Activated CD8-positive, alpha-beta memory T cell treated with anti-CD3 and anti-CD28 coated beads, Interleukin-2, amount 10 ng/mL, durations not matched to agents 7 days and 5 days (primary cell): ENCODE results near the gene TSNAXIP1. TPM values are rescaled to one million over a fixed set of nuclear protein-coding genes. Genes with fewer than 3 reads are reported as not detected.

Experiments used
- ATAC-seq: fragments of 150-1000 bp; cut with Tn5 transposase; one replicate; pipeline ENCODE4 v1.10.0; 2021; ENCODE audit warnings: moderate library complexity
- CTCF ChIA-PET: fragments of 350-600 bp; sonication (Branson Sonifier 250); formaldehyde crosslinking; loops from one replicate; lab custom pipeline; 2021; ENCODE audit warnings: antibody characterized with exemption; lab: Charles Lee
- DNase-seq: peaks from one replicate; pipeline ENCODE4 v3.0.0-alpha.2; 2020
- H3K27ac Mint-ChIP-seq: one replicate; pipeline ENCODE4 v1.8.0; 2021; ENCODE audit warnings: mild to moderate bottlenecking, mixed read lengths
- H3K27me3 Mint-ChIP-seq: one replicate; pipeline ENCODE4 v1.8.0; 2021; ENCODE audit warnings: mixed read lengths
- H3K36me3 Mint-ChIP-seq: one replicate; pipeline ENCODE4 v1.8.0; 2021; ENCODE audit warnings: mild to moderate bottlenecking, mixed read lengths
- H3K4me1 Mint-ChIP-seq: one replicate; pipeline ENCODE4 v1.8.0; 2021; ENCODE audit warnings: mixed read lengths
- H3K4me3 Mint-ChIP-seq: one replicate; pipeline ENCODE4 v1.8.0; 2021; ENCODE audit warnings: mild to moderate bottlenecking, moderate library complexity, mixed read lengths
- H3K9me3 Mint-ChIP-seq: one replicate; pipeline ENCODE4 v1.8.0; 2022; ENCODE audit warnings: low read depth, mixed read lengths
- total RNA-seq, 2 experiments: library from RNA; stranded (reverse); gene quantifications; one replicate each; pipeline ENCODE4 v1.2.3, GENCODE V29; 2021

The TSNAXIP1 gene
- total RNA-seq, 2 experiments from 2014 or later = 0.12 to 0.45 TPM

GRCh38 chr16:67773569-67774456, 32.9 kb upstream of the TSNAXIP1 start:
- no peaks in the 10 kb centered on the region for H3K27me3 Mint-ChIP-seq
- peaks cover 21% of the 10 kb centered on the region for H3K36me3 Mint-ChIP-seq
- H3K9me3 Mint-ChIP-seq = no peaks in the 10 kb centered on the region
- CTCF ChIA-PET = interaction anchor here (1.1 to 2.4 kb wide), 3 partner anchors 30 to 43 kb away, joined by 3 to 7 read pairs (median 5); no protein-coding TSS in a partner anchor
- H3K27ac Mint-ChIP-seq = no peak overlapping the region
- peaks cover 3% of the 10 kb centered on the region for H3K4me1 Mint-ChIP-seq
- no peak for ATAC-seq
- DNase-seq = no peak
- no peak overlapping the region for H3K4me3 Mint-ChIP-seq

GRCh38 chr16:67774457-67774853, 32.2 kb upstream of the TSNAXIP1 start:
- Mint-ChIP-seq H3K36me3 (peaks cover 21% of the 10 kb centered on the region), H3K27me3 (no peaks in the 10 kb centered on the region), H3K4me1 (peaks cover 6% of the 10 kb centered on the region), H3K27ac (no peak overlapping the region), H3K9me3 (no peaks in the 10 kb centered on the region), H3K4me3 (no peak overlapping the region)
- DNase-seq = no peak
- ATAC-seq = no peak
- CTCF ChIA-PET = interaction anchor here (1.1 to 2.3 kb wide), 2 partner anchors 29 to 42 kb away, joined by 3 to 5 read pairs; no protein-coding TSS in a partner anchor

- ATAC-seq = no peak
- Mint-ChIP-seq H3K36me3 (peaks cover 21% of the 10 kb centered on the region), H3K27me3 (no peaks in the 10 kb centered on the region), H3K9me3 (no peaks in the 10 kb centered on the region), H3K4me1 (peaks cover 12% of the 10 kb centered on the region), H3K4me3 (no peak overlapping the region), H3K27ac (no peak overlapping the region)
- CTCF ChIA-PET = interaction anchor here (0.6 to 2.3 kb wide), 2 partner anchors 41 to 153 kb away, joined by 3 to 5 read pairs; no protein-coding TSS in a partner anchor
- no peak for DNase-seq
Observed at GRCh38 chr16:67775273-67775672, 31.4 kb upstream of the TSNAXIP1 start.

GRCh38 chr16:67779256-67780014, 27.3 kb upstream of the TSNAXIP1 start:
- ATAC-seq (no peak), DNase-seq (no peak)
- Mint-ChIP-seq H3K9me3 (no peaks in the 10 kb centered on the region), H3K4me3 (no peak overlapping the region), H3K36me3 (peaks cover 16% of the 10 kb centered on the region), H3K4me1 (peaks cover 26% of the 10 kb centered on the region), H3K27me3 (no peaks in the 10 kb centered on the region), H3K27ac (no peak overlapping the region)
- CTCF ChIA-PET = interaction anchor here (0.6 to 3.4 kb wide), 2 partner anchors 34 to 37 kb away, joined by 3 to 21 read pairs; no protein-coding TSS in a partner anchor

- Mint-ChIP-seq H3K27me3 (no peaks in the 10 kb centered on the region), H3K27ac (peak overlapping the region; percentile 72), H3K4me3 (no peak overlapping the region), H3K4me1 (peaks cover 24% of the 10 kb centered on the region), H3K9me3 (no peaks in the 10 kb centered on the region), H3K36me3 (peaks cover 10% of the 10 kb centered on the region)
- no peak for DNase-seq
- peak; percentile 28 for ATAC-seq
- CTCF ChIA-PET = interaction anchor here (0.7 to 3.4 kb wide), 7 partner anchors 13 to 113 kb away, joined by 3 to 21 read pairs (median 3); partner anchors contain the start of gene GFOD2
Observed at GRCh38 chr16:67780847-67781564, 25.7 kb upstream of the TSNAXIP1 start.

GRCh38 chr16:67781565-67781921, 25.1 kb upstream of the TSNAXIP1 start:
- CTCF ChIA-PET = interaction anchor here (0.7 to 3.4 kb wide), 6 partner anchors 12 to 114 kb away, joined by 3 to 21 read pairs (median 4); partner anchors contain the start of gene GFOD2
- DNase-seq (peak; percentile 47), ATAC-seq (peak; percentile 76)
- no peaks in the 10 kb centered on the region for H3K9me3 Mint-ChIP-seq
- peaks cover 10% of the 10 kb centered on the region for H3K36me3 Mint-ChIP-seq
- no peak overlapping the region for H3K4me3 Mint-ChIP-seq
- H3K4me1 Mint-ChIP-seq = peaks cover 24% of the 10 kb centered on the region
- H3K27me3 Mint-ChIP-seq = no peaks in the 10 kb centered on the region
- peak overlapping the region; percentile 72 for H3K27ac Mint-ChIP-seq

- H3K27ac Mint-ChIP-seq = no peak overlapping the region
- H3K4me3 Mint-ChIP-seq = no peak overlapping the region
- peaks cover 11% of the 10 kb centered on the region for H3K36me3 Mint-ChIP-seq
- H3K9me3 Mint-ChIP-seq = no peaks in the 10 kb centered on the region
- H3K4me1 Mint-ChIP-seq = peaks cover 24% of the 10 kb centered on the region
- no peaks in the 10 kb centered on the region for H3K27me3 Mint-ChIP-seq
- CTCF ChIA-PET = no interaction called here
- ATAC-seq (no peak), DNase-seq (no peak)
Observed at GRCh38 chr16:67782567-67783352, 23.9 kb upstream of the TSNAXIP1 start.

GRCh38 chr16:67783353-67783725, 23.4 kb upstream of the TSNAXIP1 start:
- DNase-seq (no peak), ATAC-seq (no peak)
- H3K27me3 Mint-ChIP-seq = no peaks in the 10 kb centered on the region
- H3K36me3 Mint-ChIP-seq = peaks cover 10% of the 10 kb centered on the region
- H3K9me3 Mint-ChIP-seq = no peaks in the 10 kb centered on the region
- CTCF ChIA-PET = no interaction called here
- H3K27ac Mint-ChIP-seq = no peak overlapping the region
- H3K4me1 Mint-ChIP-seq = peaks cover 23% of the 10 kb centered on the region
- no peak overlapping the region for H3K4me3 Mint-ChIP-seq

GRCh38 chr16:67786491-67786890, 20.2 kb upstream of the TSNAXIP1 start:
- H3K9me3 Mint-ChIP-seq = no peaks in the 10 kb centered on the region
- H3K27me3 Mint-ChIP-seq = no peaks in the 10 kb centered on the region
- no peak overlapping the region for H3K4me3 Mint-ChIP-seq
- H3K27ac Mint-ChIP-seq = no peak overlapping the region
- H3K36me3 Mint-ChIP-seq = peaks cover 9% of the 10 kb centered on the region
- peaks cover 4% of the 10 kb centered on the region for H3K4me1 Mint-ChIP-seq
- ATAC-seq = no peak
- DNase-seq = no peak
- CTCF ChIA-PET = interaction anchor here (0.7 to 1.0 kb wide), 2 partner anchors 10 to 69 kb away, joined by 3 read pairs; no protein-coding TSS in a partner anchor

- Mint-ChIP-seq H3K27me3 (no peaks in the 10 kb centered on the region), H3K4me3 (no peak overlapping the region), H3K4me1 (no peaks in the 10 kb centered on the region), H3K36me3 (peaks cover 5% of the 10 kb centered on the region), H3K27ac (no peak overlapping the region), H3K9me3 (no peaks in the 10 kb centered on the region)
- ATAC-seq (no peak), DNase-seq (no peak)
- CTCF ChIA-PET = interaction anchor here (1.2 kb wide), 1 partner anchor 24 kb away, joined by 4 read pairs; no protein-coding TSS in a partner anchor
Observed at GRCh38 chr16:67790071-67790470, 16.6 kb upstream of the TSNAXIP1 start.

GRCh38 chr16:67796099-67796718, 10.5 kb upstream of the TSNAXIP1 start:
- peaks cover 13% of the 10 kb centered on the region for H3K4me1 Mint-ChIP-seq
- DNase-seq (no peak), ATAC-seq (no peak)
- H3K27me3 Mint-ChIP-seq = no peaks in the 10 kb centered on the region
- CTCF ChIA-PET = interaction anchor here (0.5 to 2.3 kb wide), 6 partner anchors 9 to 660 kb away, joined by 3 to 8 read pairs (median 3); partner anchors contain the start of genes RANBP10 and TSNAXIP1
- H3K36me3 Mint-ChIP-seq = peaks cover 13% of the 10 kb centered on the region
- no peak overlapping the region for H3K4me3 Mint-ChIP-seq
- no peaks in the 10 kb centered on the region for H3K9me3 Mint-ChIP-seq
- no peak overlapping the region for H3K27ac Mint-ChIP-seq
